Measurements from ENCODE around the gene INSR. TPM values are rescaled to one million over a fixed set of nuclear protein-coding genes. Genes with fewer than 3 reads are reported as not detected.
A peak's percentile ranks its signal among the peaks of the same experiment; 100 is the strongest.

INSR gene
- total RNA-seq, 1 experiment from 2014 or later, result 35.9 TPM

- TF ChIP-seq ESRRA (CRISPR knock-in tag; IDR thresholded peaks at IDR 0.05; ENCODE audit: borderline replicate concordance) (no peak), CBFB (CRISPR knock-in tag; IDR thresholded peaks at IDR 0.05; ENCODE audit: low read depth) (no peak), JAZF1 (CRISPR knock-in tag; IDR thresholded peaks at IDR 0.05) (no peak), FOXP4 (CRISPR knock-in tag; IDR thresholded peaks at IDR 0.05) (no peak), ATF1 (CRISPR knock-in tag; IDR thresholded peaks at IDR 0.05) (no peak), E2F5 (CRISPR knock-in tag; IDR thresholded peaks at IDR 0.05) (no peak), MXD4 (CRISPR knock-in tag; IDR thresholded peaks at IDR 0.05; ENCODE audit: borderline replicate concordance) (no peak), RELA (CRISPR knock-in tag; IDR thresholded peaks at IDR 0.05; ENCODE audit: borderline replicate concordance) (no peak)
Measured at GRCh38 chr19:7200736-7201135, 93.5 kb downstream of the INSR start (continued).

GRCh38 chr19:7199613-7200533 is 94.3 kb downstream of the INSR start:
- DNase-seq (ENCODE audit: low spot score), result no peak
- Mint-ChIP-seq H3K4me1 (peaks cover 26% of the 10 kb centered on the region), H3K4me3 (peak overlapping the region; percentile 68), H3K9me3 (no peaks in the 10 kb centered on the region), H3K36me3 (no peaks in the 10 kb centered on the region), H3K27me3 (ENCODE audit: low read depth) (no peaks in the 10 kb centered on the region), H3K27ac (peak overlapping the region; percentile 2; the same call in 1 of the 2 replicates)
- ATAC-seq, result no peak
- CTCF ChIA-PET, result interaction anchor here (0.7 kb wide), 1 partner anchor 318 kb away, joined by 4 read pairs; no protein-coding TSS in a partner anchor
- TF ChIP-seq ZBTB21 (CRISPR knock-in tag; IDR thresholded peaks at IDR 0.05; ENCODE audit: borderline replicate concordance) (no peak), IRF1 (CRISPR knock-in tag; IDR thresholded peaks at IDR 0.05) (no peak), CTCF (IDR thresholded peaks at IDR 0.05) (no peak), ZNF138 (CRISPR knock-in tag; conservative IDR thresholded peaks at IDR 0.05) (no peak), CREM (CRISPR knock-in tag; IDR thresholded peaks at IDR 0.05) (no peak)
- POLR2A ChIA-PET, result interaction anchor here (0.7 to 1.9 kb wide), 2 partner anchors 94 to 636 kb away, joined by 4 to 7 read pairs; partner anchors contain the start of gene INSR

GRCh38 chr19:7197760-7198696 is 96.2 kb downstream of the INSR start:
- POLR2A ChIA-PET, result interaction anchor here (1.0 to 1.9 kb wide), 2 partner anchors 14 to 96 kb away, joined by 3 to 4 read pairs; partner anchors contain the start of gene INSR
- no peak for TF ChIP-seq ATF1 (CRISPR knock-in tag; IDR thresholded peaks at IDR 0.05)
- TF ChIP-seq ZNF263 (CRISPR knock-in tag; IDR thresholded peaks at IDR 0.05; ENCODE audit: low read depth), result no peak
- no peak for TF ChIP-seq ZSCAN18 (CRISPR knock-in tag; IDR thresholded peaks at IDR 0.05)
- TF ChIP-seq CREM (CRISPR knock-in tag; IDR thresholded peaks at IDR 0.05), result 0 out of 2 replicates have a peak, but pooled peaks have one; percentile 24
- TF ChIP-seq MAX (CRISPR knock-in tag; IDR thresholded peaks at IDR 0.05), result peak; percentile 64
- TF ChIP-seq GRHL2 (CRISPR knock-in tag; IDR thresholded peaks at IDR 0.05; ENCODE audit: insufficient replicate concordance, severe bottlenecking), result no peak
- TF ChIP-seq ATF6 (CRISPR knock-in tag; IDR thresholded peaks at IDR 0.05), result no peak
- no peak for TF ChIP-seq IRF1 (CRISPR knock-in tag; IDR thresholded peaks at IDR 0.05)

More at GRCh38 chr19:7197760-7198696, 96.2 kb downstream of the INSR start:
- DNase-seq (ENCODE audit: low spot score) (peak; percentile 87), ATAC-seq (peak; percentile 84)
- CTCF ChIA-PET, result interaction anchor here (1.0 kb wide), 1 partner anchor 96 kb away, joined by 6 read pairs; the partner anchor contains the start of gene INSR
- Mint-ChIP-seq H3K4me1 (peaks cover 16% of the 10 kb centered on the region), H3K4me3 (peak overlapping the region; percentile 72), H3K9me3 (no peaks in the 10 kb centered on the region), H3K27ac (peak overlapping the region; percentile 95), H3K27me3 (ENCODE audit: low read depth) (no peaks in the 10 kb centered on the region), H3K36me3 (no peaks in the 10 kb centered on the region)

Measured in WTC11 (cell line).